Natural killer cell (primary cell): ENCODE data around the gene ABCG1. TPM values are rescaled to one million over a fixed set of nuclear protein-coding genes. Genes with fewer than 3 reads are reported as not detected.

Experiments used
- ATAC-seq, 3 donors: fragments of 150-1000 bp in 2 of 3; fragments of 200-7000 bp in 1 of 3; cut with Tn5 transposase; 1 replicate in 1 of 3; 2 replicates in 2 of 3; pipeline ENCODE4 v1.10.0; 2021; ENCODE audit warnings: mild to moderate bottlenecking in 2 of 3, moderate library complexity in 2 of 3
- DNase-seq, 2 donors: peaks; one replicate each; pipeline versions ENCODE4 v3.0.0 to v3.0.0-alpha.2; 2013 to 2021; ENCODE audit warnings: mixed read lengths in 1 of 2
- H3K27ac ChIP-seq: one replicate; pipeline ENCODE4 v1.5.1; 2013; ENCODE audit warnings: mild to moderate bottlenecking, low read length
- H3K27me3 ChIP-seq: one replicate; pipeline ENCODE4 v1.6.1; 2013; ENCODE audit warnings: low read length; ENCODE audit not compliant: control insufficient read depth, insufficient read depth
- H3K36me3 ChIP-seq: one replicate; pipeline ENCODE4 v1.6.1; 2013; ENCODE audit warnings: low read length; ENCODE audit not compliant: control insufficient read depth, insufficient read depth
- H3K4me1 ChIP-seq: one replicate; pipeline ENCODE4 v1.6.1; 2013; ENCODE audit warnings: low read length; ENCODE audit not compliant: control insufficient read depth, insufficient read depth
- H3K4me3 ChIP-seq: one replicate; pipeline ENCODE4 v1.5.1; 2013; ENCODE audit warnings: low read length
- H3K9me3 ChIP-seq: one replicate; pipeline ENCODE4 v1.6.1; 2013; ENCODE audit warnings: low read length; ENCODE audit not compliant: control insufficient read depth, insufficient read depth
- H3K27ac Mint-ChIP-seq, 2 donors: one replicate each; pipeline ENCODE4 v1.8.0; 2022; ENCODE audit warnings: mild to moderate bottlenecking in 2 of 2, mixed read lengths in 2 of 2, moderate library complexity in 1 of 2
- H3K27me3 Mint-ChIP-seq, 2 donors: one replicate each; pipeline ENCODE4 v1.8.0; 2022; ENCODE audit warnings: low read depth in 2 of 2, mixed read lengths in 2 of 2
- H3K36me3 Mint-ChIP-seq: one replicate; pipeline ENCODE4 v1.8.0; 2022; ENCODE audit warnings: mixed read lengths
- H3K4me1 Mint-ChIP-seq, 2 donors: one replicate each; pipeline ENCODE4 v1.8.0; 2022; ENCODE audit warnings: mixed read lengths in 2 of 2
- H3K4me3 Mint-ChIP-seq: one replicate; pipeline ENCODE4 v1.8.0; 2022; ENCODE audit warnings: mild to moderate bottlenecking, moderate library complexity, mixed read lengths
- H3K9me3 Mint-ChIP-seq, 2 donors: one replicate each; pipeline ENCODE4 v1.8.0; 2022; ENCODE audit warnings: mixed read lengths in 2 of 2
- CTCF ChIP-seq: fragments of 200-600 bp; IDR thresholded peaks from one replicate; pipeline ENCODE4 v1.8.0; 2022; ENCODE audit warnings: antibody characterized with exemption
- WGBS: methylation state at CpG from one replicate; pipeline ENCODE4 v1.1.7; 2013; ENCODE audit warnings: missing lambda C conversion rate; ENCODE audit not compliant: insufficient coverage; 5-methylcytosine and 5-hydroxymethylcytosine counted together
- intact Hi-C: fragments of 100-400 bp; cut with micrococcal nuclease; formaldehyde crosslinking; loops from one replicate; pipeline ENCODE4 v1.14.2; 2022
- total RNA-seq, 4 donors: library from RNA; stranded (reverse); fragments of 120-200 nt in 1 of 4; gene quantifications; one replicate each; pipeline versions ENCODE4 v1.2.3 to v1.2.4, GENCODE V29; 2013 to 2022

Gene ABCG1
- total RNA-seq, 3 donors from 2014 or later (not counting 1 experiment from before 2014, with no cell fraction given): 10.4 to 14.7 (median 13.8) TPM

- Mint-ChIP-seq H3K9me3 (no peaks in the 10 kb centered on the region), H3K27me3 (peaks cover 0 to 8% of the 10 kb centered on the region in 2 donors), H3K4me3 (no peak overlapping the region), H3K36me3 (no peaks in the 10 kb centered on the region), H3K27ac (peak overlapping the region in 1 of 2 donors; percentile 60), H3K4me1 (peaks cover 30 to 50% of the 10 kb centered on the region in 2 donors)
- Histone ChIP-seq H3K9me3 (no peaks in the 10 kb centered on the region), H3K27ac (no peak overlapping the region), H3K36me3 (no peaks in the 10 kb centered on the region), H3K4me3 (no peak overlapping the region), H3K4me1 (peaks cover 42% of the 10 kb centered on the region), H3K27me3 (no peaks in the 10 kb centered on the region)
- intact Hi-C loops: no loop called here
- DNase-seq (no peak), ATAC-seq (no peak)
- no peak for TF ChIP-seq CTCF
- WGBS: 91% methylated on average over 9 of the region's 9 CpGs
Measured at GRCh38 chr21:42222821-42223390, 4.0 kb downstream of the ABCG1 start.

DNA sequence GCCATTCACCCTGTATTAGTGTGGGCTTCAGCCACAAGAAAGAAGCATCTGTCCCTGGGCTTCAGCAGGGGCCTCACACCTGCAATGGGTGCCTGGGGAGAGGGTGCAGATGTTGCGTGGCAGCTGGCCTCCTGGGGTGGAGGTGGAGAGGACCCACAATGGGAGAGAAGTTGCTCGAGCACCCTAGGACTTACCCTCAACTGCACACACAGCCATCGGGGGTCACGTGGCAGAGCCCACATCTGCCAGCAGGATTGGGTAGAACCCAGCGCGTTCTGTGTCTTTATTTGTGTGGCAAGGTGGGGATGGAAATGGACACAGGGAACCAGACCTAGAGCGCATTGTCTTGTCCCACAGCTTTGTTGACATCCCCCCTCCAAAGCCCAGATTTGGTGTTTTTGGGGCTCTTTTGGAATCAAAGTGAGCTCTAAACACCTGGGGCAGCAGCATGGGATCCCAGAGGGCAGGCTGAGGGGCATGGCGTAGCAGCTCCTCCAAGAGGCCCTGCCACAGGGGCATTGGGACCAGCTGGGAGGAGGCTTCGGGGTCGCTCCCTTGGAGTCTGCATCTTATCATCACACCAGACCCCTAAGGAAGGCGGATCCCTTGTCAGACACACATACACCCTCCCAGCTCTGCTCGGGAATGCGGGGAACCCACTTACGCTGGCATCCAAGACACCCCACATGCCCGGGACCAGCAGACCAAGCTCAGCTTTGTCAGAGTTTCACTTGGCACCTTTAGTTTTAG, 5.1 kb downstream of the ABCG1 start:
- H3K4me3 Mint-ChIP-seq: no peak overlapping the region
- Histone ChIP-seq H3K4me1 (peaks cover 44% of the 10 kb centered on the region), H3K27me3 (no peaks in the 10 kb centered on the region), H3K4me3 (no peak overlapping the region), H3K9me3 (no peaks in the 10 kb centered on the region), H3K27ac (no peak overlapping the region), H3K36me3 (no peaks in the 10 kb centered on the region)
- intact Hi-C loops: no loop called here
- peak overlapping the region in 1 of 2 donors; percentile 60 for H3K27ac Mint-ChIP-seq
- ATAC-seq: no peak
- no peak for TF ChIP-seq CTCF
- H3K36me3 Mint-ChIP-seq: no peaks in the 10 kb centered on the region
- H3K9me3 Mint-ChIP-seq: no peaks in the 10 kb centered on the region
- H3K4me1 Mint-ChIP-seq: peaks cover 38 to 61% of the 10 kb centered on the region in 2 donors
- no peak for DNase-seq
- peaks cover 0 to 8% of the 10 kb centered on the region in 2 donors for H3K27me3 Mint-ChIP-seq
- WGBS: 90% methylated on average over 14 of the region's 15 CpGs

DNA sequence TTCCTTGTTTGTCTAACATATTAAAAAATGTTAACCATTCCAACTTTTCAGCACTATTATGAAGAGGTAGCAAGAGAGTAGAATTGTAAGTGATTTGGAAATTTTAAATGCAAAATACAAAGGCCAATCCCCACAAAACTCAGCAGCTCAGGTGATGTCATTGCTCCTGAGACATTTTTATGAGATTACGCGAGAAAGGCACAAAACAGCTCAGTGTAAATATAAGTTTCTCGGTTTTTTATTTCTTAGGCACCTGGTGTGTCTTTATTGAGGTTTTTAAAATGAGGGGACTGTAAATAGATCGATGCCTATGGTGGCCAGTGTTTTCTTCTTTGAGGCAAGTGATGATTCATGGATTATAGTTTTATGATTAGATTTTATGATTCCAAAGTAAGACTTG, 6.1 kb downstream of the ABCG1 start:
- Mint-ChIP-seq H3K27ac (peak overlapping the region in 1 of 2 donors; percentile 95), H3K9me3 (no peaks in the 10 kb centered on the region), H3K4me1 (peaks cover 39 to 68% of the 10 kb centered on the region in 2 donors), H3K36me3 (no peaks in the 10 kb centered on the region), H3K4me3 (no peak overlapping the region), H3K27me3 (peaks cover 0 to 8% of the 10 kb centered on the region in 2 donors)
- DNase-seq: no peak
- no peak for TF ChIP-seq CTCF
- 93% methylated on average over 4 of the region's 4 CpGs for WGBS
- no peak overlapping the region for H3K4me3 ChIP-seq
- H3K4me1 ChIP-seq: peaks cover 46% of the 10 kb centered on the region
- no peaks in the 10 kb centered on the region for H3K9me3 ChIP-seq
- H3K36me3 ChIP-seq: no peaks in the 10 kb centered on the region
- ATAC-seq: no peak
- H3K27ac ChIP-seq: no peak overlapping the region
- intact Hi-C loops: no loop called here
- H3K27me3 ChIP-seq: no peaks in the 10 kb centered on the region
